NB4 (cell line): ENCODE results near the gene NKIRAS1.

Experiments used
- CTCF ChIP-seq: IDR thresholded peaks from one replicate; pipeline ENCODE4 v1.5.1; 2012; ENCODE audit warnings: low read depth, low read length
- POLR2A ChIP-seq: IDR thresholded peaks from 2 replicates; pipeline ENCODE4 v1.6.1; 2011; ENCODE audit warnings: mild to moderate bottlenecking; ENCODE audit not compliant: insufficient read length; ENCODE audit errors: extremely low read depth

GRCh38 chr3:23944007-23944783 is 27.4 kb upstream of the NKIRAS1 start:
- TF ChIP-seq CTCF = no peak
- no peak for TF ChIP-seq POLR2A
